HepG2 (cell line): Measurements from ENCODE around the gene PPP1R15A. TPM values are rescaled to one million over a fixed set of nuclear protein-coding genes. Genes with fewer than 3 reads are reported as not detected.
A peak's percentile ranks its signal among the peaks of the same experiment; 100 is the strongest.
"Not testable (repeated sequence)": the region's sequence is repeated elsewhere in the genome, so short reads cannot be mapped to it uniquely, and the experiment has no call there.

ENCODE experiments used
- ATAC-seq: fragments of 200-7000 bp; cut with Tn5 transposase; 3 replicates; pipeline ENCODE4 v1.9.1; 2020; ENCODE audit warnings: mild to moderate bottlenecking, moderate library complexity
- BruUV-seq: library from RNA; stranded (reverse); fragments of 400-500 nt; replicated peaks from 2 replicates; lab custom pipeline; 2021; lab: Mats Ljungman, UMichigan
- CTCF ChIA-PET: fragments of 300-600 bp; formaldehyde crosslinking; extraction: SDS; loops from one replicate; lab custom pipeline; 2021; ENCODE audit warnings: low total read pairs, inconsistent platforms, low intra/inter-chr PET ratio; lab: Yijun Ruan, JAX
- POLR2A ChIA-PET: fragments of 350-600 bp; sonication (Branson Sonifier 250); formaldehyde crosslinking; loops from one replicate; lab custom pipeline; 2020; ENCODE audit warnings: antibody characterized with exemption, inconsistent platforms; lab: Yijun Ruan, JAX
- DNase-seq: peaks from one replicate; pipeline ENCODE4 v3.0.0-alpha.2; 2015; ENCODE audit warnings: low spot score
- FAIRE-seq: peaks from 3 replicates; lab custom pipeline; 2011; peaks lifted over from hg19 to GRCh38; lab: Jason Lieb, UNC
- H2AFZ ChIP-seq: one replicate; pipeline ENCODE4 v1.6.1; 2011; ENCODE audit warnings: low read length, inconsistent platforms
- H3K27ac ChIP-seq: fragments of 300-600 bp; 3 replicates; pipeline ENCODE4 v1.8.0; 2011; ENCODE audit warnings: mixed run types, mild to moderate bottlenecking, mixed read lengths, low read length, inconsistent platforms; ENCODE audit not compliant: insufficient read depth; ENCODE audit errors: extremely low read length
- H3K27me3 ChIP-seq, 2 experiments: fragments of 200-600 bp in 1 of 2; 2 replicates in 1 of 2; 3 replicates in 1 of 2; pipeline versions ENCODE4 v1.6.0 to v1.8.0; 2011; ENCODE audit warnings: low read length in 2 of 2, mild to moderate bottlenecking in 2 of 2, moderate library complexity in 2 of 2, inconsistent platforms in 1 of 2; ENCODE audit not compliant: insufficient read depth in 2 of 2, control insufficient read depth in 1 of 2
- H3K36me3 ChIP-seq, 2 experiments: fragments of 200-600 bp in 1 of 2; replicated peaks in 1 of 2; 2 replicates in 1 of 2; 3 replicates in 1 of 2; pipeline versions ENCODE4 v1.5.1 to v1.8.0; 2011; ENCODE audit warnings: low read length in 2 of 2, inconsistent platforms in 1 of 2; ENCODE audit not compliant: insufficient read depth in 2 of 2, control insufficient read depth in 1 of 2
- H3K4me1 ChIP-seq: 2 replicates; pipeline ENCODE4 v1.5.1; 2012; ENCODE audit warnings: low read length, inconsistent platforms; ENCODE audit not compliant: insufficient read depth
- H3K4me2 ChIP-seq: 2 replicates; pipeline ENCODE4 v1.6.0; 2011; ENCODE audit warnings: low read depth, low read length, inconsistent platforms
- H3K4me3 ChIP-seq, 3 experiments: fragments of 200-600 bp in 1 of 3; sonication (generic), shearing (Covaris generic) in 1 of 3; replicated peaks in 1 of 3; 2 replicates each; pipeline ENCODE4 v1.5.1; 2011 to 2016; ENCODE audit warnings: low read length in 3 of 3, inconsistent platforms in 2 of 3, low read depth in 2 of 3, mild to moderate bottlenecking in 2 of 3, control low read depth in 1 of 3, mixed read lengths in 1 of 3; ENCODE audit not compliant: insufficient read depth in 1 of 3
- H3K79me2 ChIP-seq: one replicate; pipeline ENCODE4 v1.6.1; 2011; ENCODE audit warnings: low read length, inconsistent platforms; ENCODE audit not compliant: insufficient read depth
- H3K9ac ChIP-seq: 2 replicates; pipeline ENCODE4 v1.6.0; 2011; ENCODE audit warnings: mild to moderate bottlenecking, low read depth, low read length, inconsistent platforms; ENCODE audit not compliant: insufficient read depth
- H3K9me3 ChIP-seq: 2 replicates; pipeline ENCODE4 v1.5.1; 2012; ENCODE audit warnings: mild to moderate bottlenecking, low read length
- H4K20me1 ChIP-seq: 2 replicates; pipeline ENCODE4 v1.6.0; 2011; ENCODE audit warnings: inconsistent platforms, mild to moderate bottlenecking, low read length, moderate library complexity; ENCODE audit not compliant: insufficient read depth
- POLR2AphosphoS2 ChIP-seq: IDR thresholded peaks from 2 replicates; pipeline ENCODE4 v1.6.1; 2011; ENCODE audit warnings: low read depth, low read length, improper control_type of control experiment
- ZNF142 ChIP-seq: sonication (generic); formaldehyde crosslinking; IDR thresholded peaks from 2 replicates; pipeline ENCODE4 v1.4.0; 2020; ENCODE audit warnings: missing genetic modification reagents
- WGBS: methylation state at CpG from one replicate; pipeline ENCODE4 v1.1.6; 2017; ENCODE audit warnings: low lambda C conversion rate; 5-methylcytosine and 5-hydroxymethylcytosine counted together
- in situ Hi-C: cut with HindIII; loops from 2 replicates; pipeline ENCODE4 v1.10.0; 2017; ENCODE audit warnings: low pct_unique_long_range_greater_than_20kb; ENCODE audit not compliant: extremely low pct_ligation_motif_present
- intact Hi-C: fragments of 100-400 bp; cut with micrococcal nuclease; formaldehyde crosslinking; loops from one replicate; pipeline ENCODE4 v1.10.0; 2022; ENCODE audit not compliant: unreplicated experiment
- polyA plus RNA-seq, 8 experiments: library from polyadenylated mRNA; depleted of rRNA in 3 of 8; stranded (reverse) in 7 of 8; unstranded in 1 of 8; fragments of >200 nt; fragmentation: Illumina TruSeq in 4 of 8; extraction: Trizol in 4 of 8; gene quantifications; 2 replicates each; pipeline versions ENCODE4 v1.2.1 to v1.2.3, GENCODE V29; 2011 to 2016; ENCODE audit warnings: low read depth in 4 of 8, missing spikeins in 1 of 8, mixed read lengths in 1 of 8; ENCODE audit not compliant: insufficient read depth in 1 of 8
- total RNA-seq, 5 experiments: library from RNA; depleted of rRNA; stranded (reverse); fragments of >200 nt; fragmentation: Illumina TruSeq; extraction: Trizol; gene quantifications; 2 replicates each; pipeline ENCODE4 v1.2.3, GENCODE V29; 2016; ENCODE audit warnings: low read depth in 1 of 5

Gene PPP1R15A
- total and polyA plus RNA-seq, 2 of the 13 experiments (the other 11 are each of a cell fraction or from before 2014, with no cell fraction given): 15.6 to 18.5 TPM

GRCh38 chr19:48879025-48879637 lies 6.9 kb downstream of the PPP1R15A start (continued):
- TF ChIP-seq ZNF142 (CRISPR knock-in tag): no peak
- TF ChIP-seq, all 625 proteins: peak for 0

- peaks cover 14% of the 10 kb centered on the region for H4K20me1 ChIP-seq
- FAIRE-seq, DNase-seq, H2AFZ ChIP-seq, H3K4me2 ChIP-seq, H3K9ac ChIP-seq, H3K4me3 ChIP-seq, CTCF ChIA-PET, H3K27ac ChIP-seq, in situ Hi-C loops, ATAC-seq, BruUV-seq, H3K9me3 ChIP-seq, H3K27me3 ChIP-seq: not testable (repeated sequence)
- TF ChIP-seq POLR2AphosphoS2: 0 out of 2 replicates have a peak, but pooled peaks have one; percentile 36
- H3K79me2 ChIP-seq: peaks cover 12% of the 10 kb centered on the region
- POLR2A ChIA-PET: interaction anchor here (2.8 kb wide), 1 partner anchor 7 kb away, joined by 28 read pairs; the partner anchor contains the start of gene PPP1R15A
- 76% methylated on average over 9 of the region's 9 CpGs for WGBS
- intact Hi-C loops: loop anchor here (10.0 kb wide), 1 partner anchor 85 kb away; the partner anchor contains the start of gene FTL
- H3K4me1 ChIP-seq: peaks cover 33% of the 10 kb centered on the region
- H3K36me3 ChIP-seq: peaks cover under 1 to 15% of the 10 kb centered on the region in 2 experiments; a peak in 4 of 5 replicates
These were observed 7.5 kb downstream of the PPP1R15A start for GRCh38 chr19:48879696-48880095.
